Astrocyte of the cerebellum (primary cell): ENCODE measurements around the gene JAK1.

Experiments
- DNase-seq: peaks from one replicate; pipeline ENCODE4 v3.0.0-alpha.2; 2011; ENCODE audit warnings: low read depth
- H3K4me3 ChIP-seq: 2 replicates; pipeline ENCODE4 v1.5.1; 2011; ENCODE audit warnings: mild to moderate bottlenecking, low read depth, low read length, moderate library complexity
- CTCF ChIP-seq: IDR thresholded peaks from 2 replicates; pipeline ENCODE4 v1.5.1; 2012; ENCODE audit warnings: low read length, low read depth, moderate library complexity, mild to moderate bottlenecking; ENCODE audit errors: missing control alignments
- in situ Hi-C: cut with HindIII; loops from 2 replicates; pipeline ENCODE4 v1.10.0; 2017; ENCODE audit warnings: low sequenced_read_pairs

The JAK1 gene

GRCh38 chr1:64892576-64893573 is 73.5 kb downstream of the JAK1 start:
- no peak for TF ChIP-seq CTCF
- no peak for DNase-seq
- in situ Hi-C loops = no loop called here
- H3K4me3 ChIP-seq = no peak overlapping the region

- no peak for DNase-seq
- H3K4me3 ChIP-seq = no peak overlapping the region
- TF ChIP-seq CTCF = no peak
- in situ Hi-C loops = no loop called here
These were observed 74.9 kb downstream of the JAK1 start for GRCh38 chr1:64891448-64891825.

- DNase-seq = no peak
- no peak for TF ChIP-seq CTCF
- no peak overlapping the region for H3K4me3 ChIP-seq
- in situ Hi-C loops = no loop called here
These were observed 75.5 kb downstream of the JAK1 start for GRCh38 chr1:64890699-64891447.

GRCh38 chr1:64887689-64888217 is 78.6 kb downstream of the JAK1 start:
- in situ Hi-C loops = no loop called here
- no peak for TF ChIP-seq CTCF
- H3K4me3 ChIP-seq = no peak overlapping the region
- DNase-seq = no peak

GRCh38 chr1:64886877-64887276 is 79.5 kb downstream of the JAK1 start:
- in situ Hi-C loops = no loop called here
- TF ChIP-seq CTCF = no peak
- DNase-seq = no peak
- H3K4me3 ChIP-seq = no peak overlapping the region

GRCh38 chr1:64885648-64886047 is 80.7 kb downstream of the JAK1 start:
- in situ Hi-C loops = no loop called here
- H3K4me3 ChIP-seq = no peak overlapping the region
- TF ChIP-seq CTCF = no peak
- DNase-seq = no peak
